GM19238 (cell line): ENCODE measurements around the gene TMEM154.

Experiments
- DNase-seq: peaks from one replicate; pipeline ENCODE4 v3.0.0; 2011; ENCODE audit warnings: low spot score; ENCODE audit not compliant: insufficient read length

Gene TMEM154

GRCh38 chr4:152696764-152697261 is 17.0 kb upstream of the TMEM154 start:
- peak; percentile 68 for DNase-seq

GRCh38 chr4:152693871-152694270 is 14.1 kb upstream of the TMEM154 start:
- no peak for DNase-seq

- DNase-seq, result no peak
These were observed 12.0 kb upstream of the TMEM154 start for GRCh38 chr4:152691761-152692160.

- no peak for DNase-seq
These were observed 11.2 kb upstream of the TMEM154 start for GRCh38 chr4:152690706-152691651.

- no peak for DNase-seq
These were observed 10.1 kb upstream of the TMEM154 start for GRCh38 chr4:152689615-152690501.

GRCh38 chr4:152687974-152688599 is 8.3 kb upstream of the TMEM154 start:
- DNase-seq, result no peak

- no peak for DNase-seq
These were observed 6.7 kb upstream of the TMEM154 start for GRCh38 chr4:152686452-152687013.

GRCh38 chr4:152684587-152684986 is 4.8 kb upstream of the TMEM154 start:
- no peak for DNase-seq

GRCh38 chr4:152684007-152684406 is 4.2 kb upstream of the TMEM154 start:
- no peak for DNase-seq

- DNase-seq, result no peak
These were observed 2.5 kb upstream of the TMEM154 start for GRCh38 chr4:152682143-152682941.

GRCh38 chr4:152680988-152681603 is 1.3 kb upstream of the TMEM154 start:
- DNase-seq, result no peak

GRCh38 chr4:152678841-152679240 is 956 bp downstream of the TMEM154 start:
- no peak for DNase-seq

- no peak for DNase-seq
These were observed 2.7 kb downstream of the TMEM154 start for GRCh38 chr4:152677117-152677516.

- DNase-seq, result no peak
These were observed 3.5 kb downstream of the TMEM154 start for GRCh38 chr4:152676052-152676854.

- DNase-seq, result no peak
These were observed 5.4 kb downstream of the TMEM154 start for GRCh38 chr4:152674359-152674758.

- DNase-seq, result no peak
These were observed 6.3 kb downstream of the TMEM154 start for GRCh38 chr4:152673489-152673888.

- DNase-seq, result no peak
These were observed 7.3 kb downstream of the TMEM154 start for GRCh38 chr4:152672206-152673092.

- DNase-seq, result no peak
These were observed 11.3 kb downstream of the TMEM154 start for GRCh38 chr4:152668338-152668964.
